ENCODE results near the gene DERL3.

GRCh38 chr22:23812378-23812777, 26.4 kb downstream of the DERL3 start:
- TF ChIP-seq, protein P1, sequence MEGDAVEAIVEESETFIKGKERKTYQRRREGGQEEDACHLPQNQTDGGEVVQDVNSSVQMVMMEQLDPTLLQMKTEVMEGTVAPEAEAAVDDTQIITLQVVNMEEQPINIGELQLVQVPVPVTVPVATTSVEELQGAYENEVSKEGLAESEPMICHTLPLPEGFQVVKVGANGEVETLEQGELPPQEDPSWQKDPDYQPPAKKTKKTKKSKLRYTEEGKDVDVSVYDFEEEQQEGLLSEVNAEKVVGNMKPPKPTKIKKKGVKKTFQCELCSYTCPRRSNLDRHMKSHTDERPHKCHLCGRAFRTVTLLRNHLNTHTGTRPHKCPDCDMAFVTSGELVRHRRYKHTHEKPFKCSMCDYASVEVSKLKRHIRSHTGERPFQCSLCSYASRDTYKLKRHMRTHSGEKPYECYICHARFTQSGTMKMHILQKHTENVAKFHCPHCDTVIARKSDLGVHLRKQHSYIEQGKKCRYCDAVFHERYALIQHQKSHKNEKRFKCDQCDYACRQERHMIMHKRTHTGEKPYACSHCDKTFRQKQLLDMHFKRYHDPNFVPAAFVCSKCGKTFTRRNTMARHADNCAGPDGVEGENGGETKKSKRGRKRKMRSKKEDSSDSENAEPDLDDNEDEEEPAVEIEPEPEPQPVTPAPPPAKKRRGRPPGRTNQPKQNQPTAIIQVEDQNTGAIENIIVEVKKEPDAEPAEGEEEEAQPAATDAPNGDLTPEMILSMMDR (optimal IDR thresholded peaks at IDR 0.05 in 1 of 3, IDR thresholded peaks at IDR 0.05 in 1 of 3, conservative IDR thresholded peaks at IDR 0.05 in 1 of 3; ENCODE audit: extremely low read depth in 1 of 3, insufficient read depth in 2 of 3, low read length in 3 of 3) = no peak
- TF ChIP-seq EZH2 (IDR thresholded peaks at IDR 0.05; ENCODE audit: low read length) = no peak
